Suprapubic skin (tissue), 3 donors: Measurements from ENCODE around the gene EDNRB.

Experiments used
- EP300 ChIP-seq: sonication (generic); formaldehyde crosslinking; IDR thresholded peaks from one replicate; pipeline ENCODE4 v1.6.1; 2017; ENCODE audit warnings: antibody characterized with exemption
- TF ChIP-seq, protein P1 (sequence below), 2 donors: fragments of 200-600 bp in 1 of 2; fragments of 450-650 bp in 1 of 2; sonication (generic) in 1 of 2; IDR thresholded peaks; one replicate each; pipeline ENCODE4 v1.5.1; 2016 to 2019; ENCODE audit warnings: antibody characterized with exemption in 2 of 2, mild to moderate bottlenecking in 1 of 2, moderate library complexity in 1 of 2

DNA sequence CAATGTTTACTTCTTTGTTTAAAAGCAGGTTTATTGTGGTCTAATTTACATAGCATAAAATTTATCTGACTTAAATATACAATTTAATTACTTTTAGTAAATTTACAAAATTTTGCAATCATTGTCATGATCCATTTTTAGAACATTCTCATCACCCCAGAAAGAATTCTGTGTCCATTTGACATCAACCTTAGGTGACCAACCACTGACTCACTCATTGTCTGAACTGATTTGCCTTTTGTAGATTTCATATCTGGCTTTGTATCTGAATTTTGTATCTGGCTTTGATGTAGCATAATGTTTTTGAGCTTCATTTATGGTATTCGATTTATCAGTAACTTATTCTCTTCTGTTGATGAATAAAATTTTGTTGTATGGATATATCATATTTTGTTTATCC is 40.4 kb downstream of the EDNRB start:
- no peak for TF ChIP-seq EP300
- TF ChIP-seq, protein P1, sequence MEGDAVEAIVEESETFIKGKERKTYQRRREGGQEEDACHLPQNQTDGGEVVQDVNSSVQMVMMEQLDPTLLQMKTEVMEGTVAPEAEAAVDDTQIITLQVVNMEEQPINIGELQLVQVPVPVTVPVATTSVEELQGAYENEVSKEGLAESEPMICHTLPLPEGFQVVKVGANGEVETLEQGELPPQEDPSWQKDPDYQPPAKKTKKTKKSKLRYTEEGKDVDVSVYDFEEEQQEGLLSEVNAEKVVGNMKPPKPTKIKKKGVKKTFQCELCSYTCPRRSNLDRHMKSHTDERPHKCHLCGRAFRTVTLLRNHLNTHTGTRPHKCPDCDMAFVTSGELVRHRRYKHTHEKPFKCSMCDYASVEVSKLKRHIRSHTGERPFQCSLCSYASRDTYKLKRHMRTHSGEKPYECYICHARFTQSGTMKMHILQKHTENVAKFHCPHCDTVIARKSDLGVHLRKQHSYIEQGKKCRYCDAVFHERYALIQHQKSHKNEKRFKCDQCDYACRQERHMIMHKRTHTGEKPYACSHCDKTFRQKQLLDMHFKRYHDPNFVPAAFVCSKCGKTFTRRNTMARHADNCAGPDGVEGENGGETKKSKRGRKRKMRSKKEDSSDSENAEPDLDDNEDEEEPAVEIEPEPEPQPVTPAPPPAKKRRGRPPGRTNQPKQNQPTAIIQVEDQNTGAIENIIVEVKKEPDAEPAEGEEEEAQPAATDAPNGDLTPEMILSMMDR (IDR thresholded peaks at IDR 0.05): no peak
